Measurements from ENCODE around the gene SLC44A5. TPM values are rescaled to one million over a fixed set of nuclear protein-coding genes. Genes with fewer than 3 reads are reported as not detected.
"Not testable (repeated sequence)": the region's sequence is repeated elsewhere in the genome, so short reads cannot be mapped to it uniquely, and the experiment has no call there.

SLC44A5 gene
- total RNA-seq, 1 donor from 2014 or later, result 3.7 TPM

DNA sequence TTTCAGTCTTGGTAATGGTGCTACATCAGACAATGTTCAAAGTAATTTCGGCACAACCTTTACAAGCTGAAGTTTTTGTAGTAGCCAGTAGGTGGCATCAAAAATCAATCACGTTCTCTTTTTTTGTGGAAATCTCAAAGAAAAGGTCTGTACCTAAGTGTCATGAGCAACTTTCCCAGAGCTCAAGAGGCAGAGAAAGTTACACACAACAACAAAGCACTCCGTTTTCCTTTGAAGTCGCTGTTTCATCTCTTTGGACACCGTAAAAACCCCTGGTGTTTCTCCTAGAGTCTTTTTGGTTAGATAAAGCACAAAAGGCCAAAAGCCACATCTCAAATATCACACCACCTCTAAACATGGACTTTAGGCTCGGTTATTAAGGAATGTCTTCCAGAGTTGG is 345.1 kb downstream of the SLC44A5 start:
- DNase-seq (ENCODE audit: low read depth), result peak; percentile 10
- Histone ChIP-seq H3K27me3 (ENCODE audit: control insufficient read depth, insufficient read depth, low read length) (no peaks in the 10 kb centered on the region), H3K36me3 (ENCODE audit: control insufficient read depth, insufficient read depth, low read length) (no peaks in the 10 kb centered on the region), H3K4me3 (ENCODE audit: low read depth, low read length) (no peak overlapping the region)
- peak; percentile 48 for TF ChIP-seq CTCF (IDR thresholded peaks at IDR 0.05; ENCODE audit: insufficient read depth, low read length, poor library complexity, severe bottlenecking)

DNA sequence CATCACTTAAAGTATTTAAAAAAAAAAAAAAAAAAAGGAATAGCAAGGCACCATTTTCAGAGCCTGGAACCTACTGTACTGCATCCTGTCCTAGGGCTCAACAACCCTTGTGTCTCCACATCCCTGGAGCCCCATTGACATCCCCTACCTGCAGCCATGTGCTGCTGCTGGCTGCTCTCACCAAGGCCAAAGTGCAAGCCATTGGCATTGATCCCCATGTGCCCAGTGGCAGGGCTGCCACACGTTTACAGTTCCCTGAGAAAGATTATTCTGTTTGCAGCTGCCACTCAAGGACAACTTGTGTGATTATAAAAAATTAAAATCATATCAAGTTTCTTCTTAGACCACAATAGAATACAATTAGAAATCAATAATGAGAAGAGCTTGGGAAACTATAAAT is 346.8 kb downstream of the SLC44A5 start:
- no peak for TF ChIP-seq CTCF (IDR thresholded peaks at IDR 0.05; ENCODE audit: insufficient read depth, low read length, poor library complexity, severe bottlenecking)
- no peak for DNase-seq (ENCODE audit: low read depth)
- no peaks in the 10 kb centered on the region for H3K27me3 ChIP-seq (ENCODE audit: control insufficient read depth, insufficient read depth, low read length)
- no peaks in the 10 kb centered on the region for H3K36me3 ChIP-seq (ENCODE audit: control insufficient read depth, insufficient read depth, low read length)
- no peak overlapping the region for H3K4me3 ChIP-seq (ENCODE audit: low read depth, low read length)

GRCh38 chr1:75263616-75264015 is 347.3 kb downstream of the SLC44A5 start:
- not testable (repeated sequence) for H3K36me3 ChIP-seq (ENCODE audit: control insufficient read depth, insufficient read depth, low read length); H3K27me3 ChIP-seq (ENCODE audit: control insufficient read depth, insufficient read depth, low read length); DNase-seq (ENCODE audit: low read depth); H3K4me3 ChIP-seq (ENCODE audit: low read depth, low read length)

GRCh38 chr1:75261946-75262345 is 349.0 kb downstream of the SLC44A5 start:
- not testable (repeated sequence) for DNase-seq (ENCODE audit: low read depth); H3K27me3 ChIP-seq (ENCODE audit: control insufficient read depth, insufficient read depth, low read length); H3K4me3 ChIP-seq (ENCODE audit: low read depth, low read length); H3K36me3 ChIP-seq (ENCODE audit: control insufficient read depth, insufficient read depth, low read length)

DNA sequence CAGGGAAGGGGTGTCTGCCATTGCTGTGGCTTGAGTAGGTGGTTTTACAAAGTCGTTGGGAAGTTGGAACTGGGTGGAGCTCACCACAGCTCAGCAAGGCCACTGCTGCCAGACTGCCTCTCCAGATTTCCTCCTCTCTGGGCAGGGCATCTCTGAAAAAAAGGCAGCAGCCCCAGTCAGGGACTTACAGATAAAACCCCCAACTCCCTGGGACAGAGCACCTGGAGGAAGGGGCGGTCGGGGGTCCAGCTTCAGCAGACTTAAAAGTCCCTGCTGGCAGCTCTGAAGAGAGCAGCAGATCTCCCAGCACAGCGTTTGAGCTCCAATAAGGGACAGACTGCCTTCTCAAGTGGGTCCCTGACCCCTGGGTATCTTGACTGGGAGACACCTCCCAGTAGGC is 352.6 kb downstream of the SLC44A5 start:
- H3K27me3 ChIP-seq (ENCODE audit: control insufficient read depth, insufficient read depth, low read length), result no peaks in the 10 kb centered on the region
- no peaks in the 10 kb centered on the region for H3K36me3 ChIP-seq (ENCODE audit: control insufficient read depth, insufficient read depth, low read length)
- TF ChIP-seq CTCF (IDR thresholded peaks at IDR 0.05; ENCODE audit: insufficient read depth, low read length, poor library complexity, severe bottlenecking), result no peak
- DNase-seq (ENCODE audit: low read depth), result no peak
- H3K4me3 ChIP-seq (ENCODE audit: low read depth, low read length), result no peak overlapping the region

GRCh38 chr1:75257424-75257823 is 353.5 kb downstream of the SLC44A5 start:
- no peak for TF ChIP-seq CTCF (IDR thresholded peaks at IDR 0.05; ENCODE audit: insufficient read depth, low read length, poor library complexity, severe bottlenecking)
- Histone ChIP-seq H3K4me3 (ENCODE audit: low read depth, low read length) (no peak overlapping the region), H3K27me3 (ENCODE audit: control insufficient read depth, insufficient read depth, low read length) (no peaks in the 10 kb centered on the region), H3K36me3 (ENCODE audit: control insufficient read depth, insufficient read depth, low read length) (no peaks in the 10 kb centered on the region)
- no peak for DNase-seq (ENCODE audit: low read depth)

GRCh38 chr1:75250114-75250513 is 360.8 kb downstream of the SLC44A5 start:
- H3K36me3 ChIP-seq (ENCODE audit: control insufficient read depth, insufficient read depth, low read length), result not testable (repeated sequence)

More at GRCh38 chr1:75250114-75250513, 360.8 kb downstream of the SLC44A5 start:
- H3K27me3 ChIP-seq (ENCODE audit: control insufficient read depth, insufficient read depth, low read length); DNase-seq (ENCODE audit: low read depth); H3K4me3 ChIP-seq (ENCODE audit: low read depth, low read length): not testable (repeated sequence)

Data from kidney epithelial cell (primary cell).